Measurements from ENCODE around the gene RAD51C.

Gene RAD51C

GRCh38 chr17:58758890-58759289 is 66.5 kb downstream of the RAD51C start:
- TF ChIP-seq CTCF (IDR thresholded peaks at IDR 0.05; ENCODE audit: low read depth, low read length) (no peak), EZH2phosphoT487 (IDR thresholded peaks at IDR 0.05; ENCODE audit: low read depth) (no peak)
- H3K9ac ChIP-seq (ENCODE audit: low read length), result no peak overlapping the region
- H3K9me3 ChIP-seq (ENCODE audit: insufficient read depth, low read length), result no peaks in the 10 kb centered on the region
- H3K27ac ChIP-seq (ENCODE audit: low read length), result no peak overlapping the region
- peaks cover 3% of the 10 kb centered on the region; the same call in 1 of the 2 replicates for H3K27me3 ChIP-seq (ENCODE audit: low read depth, low read length)
- no peak overlapping the region for H3K4me3 ChIP-seq (ENCODE audit: low read length)
- peaks cover 63% of the 10 kb centered on the region for H3K79me2 ChIP-seq (ENCODE audit: low read length)
- peaks cover 49% of the 10 kb centered on the region for H3K4me1 ChIP-seq (ENCODE audit: low read length)
- peaks cover 16% of the 10 kb centered on the region for H3K36me3 ChIP-seq (replicated peaks; ENCODE audit: low read depth, low read length)
- H3K4me2 ChIP-seq (ENCODE audit: low read length), result no peak overlapping the region
- H4K20me1 ChIP-seq (ENCODE audit: insufficient read depth, low read length), result peaks cover 28% of the 10 kb centered on the region
- no peak overlapping the region for H2AFZ ChIP-seq (ENCODE audit: low read depth, low read length)

GRCh38 chr17:58759522-58759921 is 67.1 kb downstream of the RAD51C start:
- Histone ChIP-seq H3K79me2 (ENCODE audit: low read length) (peaks cover 67% of the 10 kb centered on the region), H3K36me3 (replicated peaks; ENCODE audit: low read depth, low read length) (peaks cover 16% of the 10 kb centered on the region), H3K4me2 (ENCODE audit: low read length) (peak overlapping the region; percentile 11; the same call in 1 of the 2 replicates), H4K20me1 (ENCODE audit: insufficient read depth, low read length) (peaks cover 28% of the 10 kb centered on the region), H3K4me1 (ENCODE audit: low read length) (peaks cover 53% of the 10 kb centered on the region), H3K4me3 (ENCODE audit: low read length) (no peak overlapping the region), H3K9me3 (ENCODE audit: insufficient read depth, low read length) (no peaks in the 10 kb centered on the region), H3K27me3 (ENCODE audit: low read depth, low read length) (peaks cover 3% of the 10 kb centered on the region; the same call in 1 of the 2 replicates), H3K9ac (ENCODE audit: low read length) (no peak overlapping the region), H2AFZ (ENCODE audit: low read depth, low read length) (no peak overlapping the region), H3K27ac (ENCODE audit: low read length) (no peak overlapping the region)
- TF ChIP-seq CTCF (IDR thresholded peaks at IDR 0.05; ENCODE audit: low read depth, low read length) (no peak), EZH2phosphoT487 (IDR thresholded peaks at IDR 0.05; ENCODE audit: low read depth) (no peak)

DNA sequence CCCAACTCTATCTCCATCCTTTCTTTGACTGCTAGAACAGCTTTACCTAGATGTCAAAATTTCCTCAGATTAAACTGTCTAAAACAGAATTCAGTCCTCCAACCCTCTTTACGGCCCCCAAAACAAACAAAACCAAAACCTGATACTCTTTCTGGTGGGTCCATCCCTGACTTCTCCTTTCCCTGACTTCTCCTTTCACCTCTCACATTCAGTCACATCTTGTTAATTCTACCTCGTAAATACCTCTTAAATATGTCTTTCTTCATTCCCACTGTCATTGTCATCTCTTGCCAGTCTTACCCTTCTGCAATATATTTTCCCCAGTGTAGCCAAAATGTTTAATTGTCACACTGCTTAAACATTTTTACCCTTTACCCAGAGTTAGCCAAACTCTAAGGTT is 67.8 kb downstream of the RAD51C start:
- H3K9me3 ChIP-seq (ENCODE audit: insufficient read depth, low read length), result no peaks in the 10 kb centered on the region
- H4K20me1 ChIP-seq (ENCODE audit: insufficient read depth, low read length), result peaks cover 28% of the 10 kb centered on the region
- peak overlapping the region; percentile 84 for H3K4me2 ChIP-seq (ENCODE audit: low read length)
- H3K27ac ChIP-seq (ENCODE audit: low read length), result peak overlapping the region; percentile 85
- H3K36me3 ChIP-seq (replicated peaks; ENCODE audit: low read depth, low read length), result peaks cover 16% of the 10 kb centered on the region
- H3K79me2 ChIP-seq (ENCODE audit: low read length), result peaks cover 70% of the 10 kb centered on the region
- peaks cover 52% of the 10 kb centered on the region for H3K4me1 ChIP-seq (ENCODE audit: low read length)
- H2AFZ ChIP-seq (ENCODE audit: low read depth, low read length), result no peak overlapping the region
- peaks cover 3% of the 10 kb centered on the region; the same call in 1 of the 2 replicates for H3K27me3 ChIP-seq (ENCODE audit: low read depth, low read length)
- peak overlapping the region; percentile 58 for H3K4me3 ChIP-seq (ENCODE audit: low read length)
- H3K9ac ChIP-seq (ENCODE audit: low read length), result peak overlapping the region; percentile 20
- no peak for TF ChIP-seq CTCF (IDR thresholded peaks at IDR 0.05; ENCODE audit: low read depth, low read length)
- no peak for TF ChIP-seq EZH2phosphoT487 (IDR thresholded peaks at IDR 0.05; ENCODE audit: low read depth)

GRCh38 chr17:58763263-58763662 is 70.9 kb downstream of the RAD51C start:
- TF ChIP-seq EZH2phosphoT487 (IDR thresholded peaks at IDR 0.05; ENCODE audit: low read depth) (no peak), CTCF (IDR thresholded peaks at IDR 0.05; ENCODE audit: low read depth, low read length) (no peak)
- Histone ChIP-seq H3K4me1 (ENCODE audit: low read length) (peaks cover 41% of the 10 kb centered on the region), H3K27me3 (ENCODE audit: low read depth, low read length) (no peaks in the 10 kb centered on the region), H2AFZ (ENCODE audit: low read depth, low read length) (no peak overlapping the region), H3K4me2 (ENCODE audit: low read length) (no peak overlapping the region), H3K36me3 (replicated peaks; ENCODE audit: low read depth, low read length) (peaks cover 16% of the 10 kb centered on the region), H3K9me3 (ENCODE audit: insufficient read depth, low read length) (no peaks in the 10 kb centered on the region), H3K27ac (ENCODE audit: low read length) (no peak overlapping the region), H4K20me1 (ENCODE audit: insufficient read depth, low read length) (peaks cover 28% of the 10 kb centered on the region), H3K79me2 (ENCODE audit: low read length) (peaks cover 55% of the 10 kb centered on the region), H3K9ac (ENCODE audit: low read length) (no peak overlapping the region), H3K4me3 (ENCODE audit: low read length) (no peak overlapping the region)
